Cerebellar cortex (tissue), 1 donor: Measurements from ENCODE around the gene INSM2.

Source experiments
- DNase-seq: peaks from one replicate; pipeline ENCODE4 v3.0.0-alpha.2; 2015; ENCODE audit warnings: low spot score

INSM2 gene, protein sequence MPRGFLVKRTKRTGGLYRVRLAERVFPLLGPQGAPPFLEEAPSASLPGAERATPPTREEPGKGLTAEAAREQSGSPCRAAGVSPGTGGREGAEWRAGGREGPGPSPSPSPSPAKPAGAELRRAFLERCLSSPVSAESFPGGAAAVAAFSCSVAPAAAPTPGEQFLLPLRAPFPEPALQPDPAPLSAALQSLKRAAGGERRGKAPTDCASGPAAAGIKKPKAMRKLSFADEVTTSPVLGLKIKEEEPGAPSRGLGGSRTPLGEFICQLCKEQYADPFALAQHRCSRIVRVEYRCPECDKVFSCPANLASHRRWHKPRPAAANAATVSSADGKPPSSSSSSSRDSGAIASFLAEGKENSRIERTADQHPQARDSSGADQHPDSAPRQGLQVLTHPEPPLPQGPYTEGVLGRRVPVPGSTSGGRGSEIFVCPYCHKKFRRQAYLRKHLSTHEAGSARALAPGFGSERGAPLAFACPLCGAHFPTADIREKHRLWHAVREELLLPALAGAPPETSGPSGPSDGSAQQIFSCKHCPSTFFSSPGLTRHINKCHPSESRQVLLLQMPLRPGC

GRCh38 chr14:35533357-35534207 is at the start of gene INSM2:
Gene INSM2 (plus strand): TSS chr14:35534164. CDS start chr14:35534253, 89 bp downstream.
- peak; percentile 72 for DNase-seq

DNA sequence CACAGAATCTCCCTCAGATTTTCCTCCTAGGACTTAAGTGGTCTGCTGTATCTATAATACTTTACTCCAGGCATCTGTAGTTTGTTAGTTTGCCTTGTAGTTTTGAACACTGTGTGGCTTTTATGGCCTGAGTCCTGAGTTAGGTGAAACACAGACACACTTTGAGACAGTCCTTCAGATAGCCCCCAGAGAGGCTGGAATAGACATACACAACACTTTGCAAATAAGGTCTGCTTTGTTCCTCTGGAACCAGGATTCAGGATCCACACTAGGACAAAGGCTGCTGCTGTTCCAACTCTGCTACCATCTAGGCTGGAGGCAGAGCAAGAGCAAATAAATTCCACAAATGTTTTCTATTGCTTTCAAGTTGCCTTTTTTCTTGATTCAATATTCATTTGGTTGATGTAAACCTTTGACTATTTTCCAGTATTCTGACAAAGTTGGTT is 41.4 kb upstream of the INSM2 start:
- no peak for DNase-seq

DNA sequence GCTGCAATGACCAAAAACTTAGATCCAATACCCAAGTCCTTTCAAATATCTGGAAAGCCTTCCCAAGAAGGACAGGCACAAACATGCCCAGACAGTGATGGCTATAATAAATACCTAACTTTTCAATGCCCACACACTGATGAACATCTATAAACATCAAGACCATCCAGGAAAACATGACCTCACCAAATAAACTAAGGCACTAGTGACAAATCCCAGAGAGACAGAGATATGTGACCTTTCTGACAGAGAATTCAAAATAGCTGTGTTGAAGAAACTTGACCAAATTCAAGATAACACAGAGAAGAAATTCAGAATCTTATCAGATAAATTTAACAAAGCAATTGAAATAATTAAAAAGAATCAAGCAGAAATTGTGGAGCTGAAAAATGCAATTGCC is 38.7 kb upstream of the INSM2 start:
- no peak for DNase-seq

- no peak for DNase-seq
Observed at GRCh38 chr14:35499180-35499579, 34.8 kb upstream of the INSM2 start.

DNA sequence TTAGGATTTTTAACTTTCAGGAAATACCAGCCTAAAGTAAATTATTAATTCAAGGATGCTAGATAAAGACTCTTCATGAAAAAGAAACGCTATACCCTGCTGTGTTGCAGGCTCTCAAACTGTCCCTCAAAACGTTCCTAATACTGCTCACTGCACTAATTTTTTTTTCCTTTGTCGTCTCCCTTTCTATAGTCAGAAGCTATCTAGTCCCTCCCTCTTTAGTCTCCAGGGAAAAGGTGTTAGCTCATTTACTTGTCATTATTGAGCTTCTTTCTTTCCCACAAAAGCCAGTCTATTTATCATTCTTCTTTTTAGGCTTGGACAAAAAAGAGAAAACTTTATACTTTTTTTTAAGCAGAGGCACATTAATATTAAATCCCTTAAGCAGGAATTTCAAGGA is 30.3 kb upstream of the INSM2 start:
- DNase-seq = no peak

- DNase-seq = no peak
Observed at GRCh38 chr14:35504260-35504659, 29.7 kb upstream of the INSM2 start.

DNA sequence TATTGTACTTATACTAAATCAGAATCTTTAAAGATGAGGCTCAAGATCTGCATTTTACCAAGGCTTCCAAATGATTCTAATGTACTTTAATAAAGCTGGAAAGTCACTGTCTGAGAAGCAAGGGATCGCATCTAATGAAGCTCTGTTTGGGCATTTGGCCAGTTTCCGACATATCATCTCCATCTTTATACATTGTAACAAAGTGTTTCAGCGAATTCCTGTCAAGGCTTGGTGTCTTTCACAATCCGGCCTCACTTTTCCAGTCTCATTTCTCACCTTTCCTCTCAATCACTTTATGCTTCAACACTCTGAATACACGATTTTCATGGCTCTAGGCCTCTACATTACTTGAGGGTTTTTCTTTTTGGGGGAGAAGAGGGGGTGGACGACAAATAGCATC is 27.5 kb upstream of the INSM2 start:
- no peak for DNase-seq

- DNase-seq = no peak
Observed at GRCh38 chr14:35506927-35507326, 27.0 kb upstream of the INSM2 start.

GRCh38 chr14:35509846-35510245 is 24.1 kb upstream of the INSM2 start:
- DNase-seq = no peak

- no peak for DNase-seq
Observed at GRCh38 chr14:35512765-35513164, 21.2 kb upstream of the INSM2 start.

DNA sequence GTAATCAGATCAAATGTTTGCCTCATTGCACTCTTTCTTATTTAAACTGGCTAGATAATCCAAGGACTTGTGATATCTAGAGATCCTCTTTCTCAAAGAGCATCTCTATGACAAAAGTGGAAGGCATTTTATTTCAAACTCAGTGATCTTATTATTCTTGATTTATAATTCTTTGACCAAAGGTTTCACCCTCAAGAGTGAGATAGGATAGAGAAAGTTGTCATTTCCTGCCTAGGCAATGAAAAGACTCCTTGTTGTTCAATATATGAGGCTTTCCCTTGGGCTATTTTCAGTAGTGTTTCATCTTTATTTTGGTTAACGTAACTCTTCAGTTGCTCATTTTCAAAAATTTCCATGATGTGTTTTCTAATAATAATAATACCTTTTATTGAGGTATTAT is 18.0 kb upstream of the INSM2 start:
- no peak for DNase-seq

DNA sequence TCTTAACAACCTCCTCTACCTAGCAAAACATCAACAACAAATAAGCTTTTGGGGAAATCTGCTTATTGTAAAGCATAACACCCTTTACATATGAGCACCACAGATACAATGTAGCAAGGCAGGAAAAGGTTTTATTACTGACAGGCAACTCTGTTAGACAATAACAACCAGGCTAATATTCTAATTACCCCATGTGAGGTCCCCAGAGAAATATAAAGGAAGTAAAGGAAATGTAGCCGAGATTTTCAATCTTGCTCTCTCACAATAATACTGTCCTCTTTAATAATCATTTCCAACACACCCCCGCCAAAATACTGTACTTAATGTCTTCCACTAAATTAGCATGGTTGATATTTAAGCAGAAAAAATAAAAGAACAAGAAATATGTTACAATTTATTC is 14.0 kb upstream of the INSM2 start:
- DNase-seq = no peak

GRCh38 chr14:35525695-35526094 is 8.3 kb upstream of the INSM2 start:
- no peak for DNase-seq

GRCh38 chr14:35526962-35527361 is 7.0 kb upstream of the INSM2 start:
- DNase-seq = no peak

DNA sequence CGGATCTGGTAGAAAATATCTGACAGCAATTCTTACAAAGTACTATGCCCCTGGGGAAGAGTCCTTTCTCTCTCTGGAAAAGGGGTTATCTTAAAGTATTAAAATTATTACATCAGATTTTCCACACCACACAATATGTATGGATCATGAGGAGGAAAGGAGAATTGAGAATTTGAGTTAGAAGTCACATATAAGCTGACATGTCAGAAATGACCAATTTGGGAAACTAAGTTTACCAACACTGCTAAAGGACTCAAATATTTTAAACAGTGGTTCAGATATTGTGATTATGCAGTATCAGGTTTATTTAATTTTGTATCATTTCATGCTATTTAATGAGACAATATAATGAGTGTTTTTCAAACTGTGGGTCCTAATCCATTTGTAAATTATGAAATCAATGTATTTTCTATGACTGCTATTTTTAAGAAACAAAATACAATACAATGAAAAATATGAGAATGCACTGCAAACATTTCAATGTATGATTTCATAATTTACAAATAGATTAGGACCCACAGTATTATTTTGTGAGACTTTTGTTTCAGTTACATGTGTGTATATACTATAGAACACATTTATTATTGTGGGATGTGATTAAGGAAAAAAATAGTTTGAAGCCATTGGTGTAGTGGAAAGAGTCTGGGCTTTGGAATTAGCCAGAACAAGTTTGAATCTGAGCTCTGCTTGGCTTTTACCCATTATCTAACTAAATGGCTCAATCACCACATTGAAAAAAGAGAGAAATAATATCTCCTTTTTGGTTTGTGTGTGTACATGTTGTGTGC is 1.8 kb upstream of the INSM2 start:
- no peak for DNase-seq

- peak; percentile 28 for DNase-seq
Observed at GRCh38 chr14:35532783-35533356, 1.1 kb upstream of the INSM2 start.

GRCh38 chr14:35534208-35534872 is 376 bp downstream of the INSM2 start:
- DNase-seq = no peak

DNA sequence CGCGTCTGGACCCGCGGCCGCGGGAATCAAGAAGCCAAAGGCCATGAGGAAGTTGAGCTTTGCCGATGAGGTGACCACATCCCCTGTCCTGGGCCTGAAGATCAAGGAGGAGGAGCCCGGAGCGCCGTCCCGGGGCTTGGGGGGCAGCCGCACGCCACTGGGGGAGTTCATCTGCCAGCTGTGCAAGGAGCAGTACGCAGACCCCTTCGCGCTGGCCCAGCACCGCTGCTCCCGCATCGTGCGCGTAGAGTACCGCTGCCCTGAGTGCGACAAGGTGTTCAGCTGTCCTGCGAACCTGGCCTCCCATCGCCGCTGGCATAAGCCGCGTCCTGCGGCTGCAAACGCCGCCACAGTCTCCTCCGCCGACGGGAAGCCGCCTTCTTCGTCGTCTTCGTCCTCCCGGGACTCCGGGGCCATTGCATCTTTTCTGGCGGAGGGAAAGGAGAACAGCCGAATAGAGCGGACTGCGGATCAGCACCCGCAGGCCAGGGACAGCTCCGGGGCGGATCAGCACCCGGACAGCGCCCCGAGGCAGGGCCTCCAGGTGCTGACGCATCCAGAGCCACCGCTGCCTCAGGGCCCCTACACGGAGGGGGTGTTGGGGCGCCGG is 1.0 kb downstream of the INSM2 start:
- peak; percentile 33 for DNase-seq

GRCh38 chr14:35535483-35536112 is 1.6 kb downstream of the INSM2 start:
- DNase-seq = peak; percentile 8

GRCh38 chr14:35539969-35540368 is 6.0 kb downstream of the INSM2 start:
- DNase-seq = no peak
